Fibroblast of villous mesenchyme (primary cell): ENCODE measurements around the gene CLTCL1. TPM values are rescaled to one million over a fixed set of nuclear protein-coding genes. Genes with fewer than 3 reads are reported as not detected.
A peak's percentile ranks its signal among the peaks of the same experiment; 100 is the strongest.

Experiments
- DNase-seq: peaks from one replicate; pipeline ENCODE4 v3.0.0-alpha.2; 2010; ENCODE audit warnings: low read depth
- H3K4me3 ChIP-seq: 2 replicates; pipeline ENCODE4 v1.5.1; 2011; ENCODE audit warnings: low read depth, mild to moderate bottlenecking, low read length
- total RNA-seq: library from RNA; depleted of rRNA; stranded (reverse); fragments of >200 nt; gene quantifications from 2 replicates; pipeline ENCODE4 v1.2.3, GENCODE V29; 2012
- TF ChIP-seq, protein P1 (sequence below): IDR thresholded peaks from 2 replicates; pipeline ENCODE4 v1.5.1; 2012; ENCODE audit warnings: low read depth, mild to moderate bottlenecking, low read length; ENCODE audit not compliant: insufficient read depth

Gene CLTCL1
- total RNA-seq, 1 donor: 9.5 TPM

DNA sequence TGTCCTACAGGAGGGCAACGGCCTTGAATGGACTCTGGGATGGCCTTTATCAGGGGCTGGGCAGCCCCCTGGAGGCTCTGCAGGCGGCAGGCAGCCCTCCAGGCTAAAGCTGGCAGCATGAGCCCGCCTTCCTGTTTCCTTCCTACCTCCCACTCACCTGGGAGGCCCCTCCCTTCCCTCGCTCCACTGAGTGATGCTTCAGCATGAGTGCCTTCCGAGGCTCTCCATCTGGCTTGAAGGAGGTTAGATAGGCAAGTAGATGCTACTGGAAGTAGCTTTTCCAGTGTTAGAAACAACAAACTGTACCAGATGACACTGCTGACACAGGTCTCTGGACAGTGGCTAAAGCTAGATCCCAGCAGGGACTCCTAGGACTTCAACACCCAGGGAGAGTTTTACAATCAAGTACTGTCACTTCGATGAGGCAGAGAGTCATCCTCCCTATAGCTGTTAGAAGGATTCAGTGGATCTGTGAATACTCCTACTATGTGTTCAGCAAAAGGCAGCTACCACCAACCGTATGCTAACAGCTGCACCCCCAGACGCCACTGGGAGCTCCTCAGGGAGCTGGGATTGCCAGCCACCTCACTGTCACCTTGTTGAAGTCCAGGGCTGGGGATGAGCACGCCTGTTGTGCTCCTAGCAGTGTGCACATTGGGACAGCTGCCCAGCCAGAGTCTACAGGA lies 108.9 kb downstream of the CLTCL1 start:
- DNase-seq: no peak
- H3K4me3 ChIP-seq: no peak overlapping the region
- TF ChIP-seq, protein P1, sequence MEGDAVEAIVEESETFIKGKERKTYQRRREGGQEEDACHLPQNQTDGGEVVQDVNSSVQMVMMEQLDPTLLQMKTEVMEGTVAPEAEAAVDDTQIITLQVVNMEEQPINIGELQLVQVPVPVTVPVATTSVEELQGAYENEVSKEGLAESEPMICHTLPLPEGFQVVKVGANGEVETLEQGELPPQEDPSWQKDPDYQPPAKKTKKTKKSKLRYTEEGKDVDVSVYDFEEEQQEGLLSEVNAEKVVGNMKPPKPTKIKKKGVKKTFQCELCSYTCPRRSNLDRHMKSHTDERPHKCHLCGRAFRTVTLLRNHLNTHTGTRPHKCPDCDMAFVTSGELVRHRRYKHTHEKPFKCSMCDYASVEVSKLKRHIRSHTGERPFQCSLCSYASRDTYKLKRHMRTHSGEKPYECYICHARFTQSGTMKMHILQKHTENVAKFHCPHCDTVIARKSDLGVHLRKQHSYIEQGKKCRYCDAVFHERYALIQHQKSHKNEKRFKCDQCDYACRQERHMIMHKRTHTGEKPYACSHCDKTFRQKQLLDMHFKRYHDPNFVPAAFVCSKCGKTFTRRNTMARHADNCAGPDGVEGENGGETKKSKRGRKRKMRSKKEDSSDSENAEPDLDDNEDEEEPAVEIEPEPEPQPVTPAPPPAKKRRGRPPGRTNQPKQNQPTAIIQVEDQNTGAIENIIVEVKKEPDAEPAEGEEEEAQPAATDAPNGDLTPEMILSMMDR: no peak

GRCh38 chr22:19181786-19182471 lies 109.6 kb downstream of the CLTCL1 start:
- TF ChIP-seq, protein P1: no peak
- H3K4me3 ChIP-seq: no peak overlapping the region
- no peak for DNase-seq

DNA sequence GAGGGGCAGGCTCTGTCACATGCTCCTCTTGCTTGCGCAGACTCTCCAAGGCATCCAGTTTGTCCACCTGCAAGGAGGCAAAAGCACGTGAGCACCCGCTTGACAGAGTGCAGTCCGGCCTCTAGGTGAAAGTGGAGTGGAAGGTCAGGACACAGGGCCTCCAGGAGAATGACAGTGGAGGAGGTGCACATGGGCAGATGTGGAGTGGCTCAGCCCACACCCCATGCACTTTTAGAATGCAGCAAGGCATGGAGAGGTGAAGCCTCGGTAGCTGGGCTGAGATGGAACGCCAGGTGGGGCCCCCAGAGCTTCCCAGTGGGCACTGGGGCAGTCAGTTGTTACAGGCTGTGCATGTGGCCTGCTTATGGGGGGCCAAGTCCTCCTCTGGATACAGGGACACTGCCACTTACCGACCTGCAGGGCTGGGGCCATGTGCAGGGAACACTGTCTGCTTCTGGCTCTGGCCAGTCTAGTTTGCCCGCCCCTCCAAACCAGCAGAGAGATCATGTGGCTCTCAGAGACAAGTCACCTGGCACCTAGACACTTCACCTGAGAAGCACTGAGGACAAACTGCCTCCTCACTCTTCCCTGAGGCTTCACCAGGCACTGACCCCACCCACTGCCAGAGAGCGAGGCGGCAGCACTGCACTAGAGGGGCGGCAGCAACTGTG lies 110.6 kb downstream of the CLTCL1 start:
- no peak for DNase-seq
- H3K4me3 ChIP-seq: no peak overlapping the region
- TF ChIP-seq, protein P1: no peak

DNA sequence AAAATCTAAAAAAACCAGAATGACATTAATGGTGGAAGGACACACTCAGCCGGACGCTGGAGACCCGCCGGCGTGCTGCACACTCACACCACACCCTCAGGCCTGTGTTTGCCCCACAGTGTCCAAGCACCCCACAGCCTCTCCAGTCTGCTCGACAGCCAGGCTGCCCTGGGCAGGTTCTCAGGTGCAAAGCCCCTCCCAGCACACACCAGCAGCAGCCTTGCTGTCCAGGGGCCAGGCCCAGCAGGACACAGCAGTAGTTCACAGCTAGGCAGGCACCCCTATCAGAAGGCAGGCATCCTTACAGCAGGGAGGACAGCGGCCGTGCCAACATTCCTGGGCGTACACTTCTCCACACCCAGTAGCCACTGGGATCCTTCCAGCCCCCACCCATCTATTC lies 111.3 kb downstream of the CLTCL1 start:
- no peak overlapping the region for H3K4me3 ChIP-seq
- DNase-seq: no peak
- TF ChIP-seq, protein P1: no peak

DNA sequence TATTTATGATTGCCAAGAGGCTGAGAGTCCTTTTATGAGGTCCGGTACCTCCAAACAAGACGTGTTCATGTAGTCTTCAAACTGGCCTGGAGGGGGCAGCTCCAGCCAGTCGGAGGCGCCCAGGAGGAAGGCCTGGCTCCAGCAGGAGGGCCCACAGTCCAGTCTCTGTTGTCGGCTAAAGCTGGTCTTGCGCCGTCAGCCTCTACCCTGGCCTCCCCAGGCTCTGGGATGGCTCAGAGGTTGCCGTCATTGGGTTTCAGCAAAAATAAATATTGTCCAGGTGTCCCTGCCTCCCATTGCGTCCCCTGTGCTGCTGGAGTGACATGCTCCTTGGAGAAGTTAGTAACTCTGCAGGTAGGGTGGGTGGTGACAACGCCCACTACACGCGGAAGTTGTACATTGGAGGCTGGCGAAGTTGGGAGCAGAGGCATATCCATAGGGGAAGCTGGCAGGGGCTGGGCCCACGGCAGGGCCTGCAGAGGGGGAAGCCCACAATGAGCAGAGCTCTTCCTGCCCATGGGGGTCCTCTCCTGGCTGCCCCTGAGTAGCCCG lies 111.9 kb downstream of the CLTCL1 start:
- peak; percentile 85 for DNase-seq
- peak overlapping the region; percentile 60 for H3K4me3 ChIP-seq
- TF ChIP-seq, protein P1: peak; percentile 79

DNA sequence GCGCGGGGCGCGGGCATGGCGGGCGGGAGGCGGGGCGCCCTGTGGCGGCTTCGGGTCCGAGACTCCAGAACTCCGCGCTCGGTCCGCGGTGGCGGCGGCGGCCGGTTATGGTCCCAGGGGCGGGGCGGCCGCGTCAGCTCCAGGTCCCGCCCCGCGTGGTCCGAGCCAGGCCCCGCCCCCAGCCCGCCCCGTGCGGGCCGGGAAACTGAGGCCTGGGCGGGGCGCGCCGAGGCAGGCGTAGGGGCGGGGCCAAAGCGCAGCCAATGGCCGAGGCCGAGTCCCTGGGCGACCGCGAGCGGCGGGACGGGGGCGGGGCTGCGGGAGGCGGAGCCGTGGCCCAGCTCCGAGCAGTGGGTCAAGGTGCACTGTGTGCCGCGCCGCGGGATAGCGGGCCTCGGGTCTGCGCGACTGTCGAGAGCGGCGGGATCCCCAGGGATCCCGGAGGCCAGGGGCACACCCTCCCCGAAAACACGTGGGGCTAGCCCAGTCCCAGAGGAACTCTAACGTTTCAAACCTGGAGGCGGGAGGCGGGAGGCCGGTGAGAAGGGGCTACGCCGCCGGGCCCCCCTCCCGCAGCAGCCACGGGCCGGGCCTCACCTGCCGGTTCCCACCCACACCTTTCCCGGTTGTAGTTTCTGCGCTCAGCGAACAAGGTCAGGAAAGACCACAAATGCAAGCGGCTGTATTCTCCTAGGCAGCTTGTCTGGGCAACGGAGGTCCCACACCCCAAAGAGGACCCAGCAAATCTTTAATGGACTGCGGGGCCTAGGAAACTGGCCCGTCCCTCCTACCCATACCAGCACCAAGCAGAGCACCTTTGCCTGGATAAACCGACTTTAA lies 112.6 kb downstream of the CLTCL1 start, which contains the start of gene SLC25A1:
TSS of gene SLC25A1 (minus strand) at position 80 of the 840 bp plus-strand sequence. CDS start at position 17, 63 bp downstream.
- peak; percentile 87 for DNase-seq
- H3K4me3 ChIP-seq: peak within 1 kb of the TSS; percentile 71
- TF ChIP-seq, protein P1: no peak
